Kidney (tissue), 14 donors: Measurements from ENCODE around the gene SLC6A3. TPM values are rescaled to one million over a fixed set of nuclear protein-coding genes. Genes with fewer than 3 reads are reported as not detected.

Experiments used
- DNase-seq, 5 donors: peaks; one replicate each; pipeline ENCODE4 v3.0.0-alpha.2; 2013 to 2020
- FAIRE-seq: peaks from 2 replicates; lab custom pipeline; 2012; peaks lifted over from hg19 to GRCh38; lab: Jason Lieb, UNC
- H3K27ac ChIP-seq, 2 donors: one replicate each; pipeline ENCODE4 v1.7.0; 2013; ENCODE audit warnings: low read depth in 2 of 2, low read length in 2 of 2, inconsistent platforms in 1 of 2
- H3K27me3 ChIP-seq: one replicate; pipeline ENCODE4 v1.7.1; 2013; ENCODE audit warnings: low read length, inconsistent platforms; ENCODE audit not compliant: control insufficient read depth, insufficient read depth
- H3K36me3 ChIP-seq, 3 donors: one replicate each; pipeline versions ENCODE4 v1.7.0 to v1.7.1; 2013; ENCODE audit warnings: low read length in 3 of 3, control low read depth in 1 of 3, inconsistent platforms in 1 of 3; ENCODE audit not compliant: insufficient read depth in 3 of 3, control insufficient read depth in 2 of 3
- H3K4me1 ChIP-seq, 3 donors: one replicate each; pipeline versions ENCODE4 v1.7.0 to v1.7.1; 2013; ENCODE audit warnings: low read length in 3 of 3, inconsistent platforms in 1 of 3, low read depth in 1 of 3; ENCODE audit not compliant: control insufficient read depth in 2 of 3, insufficient read depth in 2 of 3
- H3K4me3 ChIP-seq, 3 donors: one replicate each; pipeline versions ENCODE4 v1.7.0 to v1.8.1; 2013; ENCODE audit warnings: low read length in 3 of 3, control low read depth in 1 of 3, inconsistent platforms in 1 of 3
- H3K9ac ChIP-seq, 3 donors: one replicate each; pipeline versions ENCODE4 v1.7.0 to v1.7.1; 2013; ENCODE audit warnings: low read length in 3 of 3, control low read depth in 1 of 3, inconsistent platforms in 1 of 3
- H3K9me3 ChIP-seq, 3 donors: one replicate each; pipeline versions ENCODE4 v1.7.0 to v1.7.1; 2013; ENCODE audit warnings: low read length in 3 of 3, control low read depth in 1 of 3, inconsistent platforms in 1 of 3; ENCODE audit not compliant: control insufficient read depth in 2 of 3, insufficient read depth in 1 of 3
- CTCF ChIP-seq: IDR thresholded peaks from 3 replicates; pipeline ENCODE4 v1.5.1; 2012; ENCODE audit warnings: mild to moderate bottlenecking, moderate library complexity, borderline replicate concordance; ENCODE audit not compliant: insufficient read depth; ENCODE audit errors: extremely low read depth
- intact Hi-C: fragments of 100-400 bp; cut with DNase I; formaldehyde crosslinking; loops from one replicate; pipeline ENCODE4 v1.11.1; 2022
- polyA plus RNA-seq: library from polyadenylated mRNA; stranded (reverse); fragments of 350-450 nt; fragmentation: Illumina TruSeq; extraction: RNeasy Lipid Tissue Mini Kit (QIAGEN cat#74804); gene quantifications from one replicate; pipeline ENCODE4 v1.2.3, GENCODE V29; 2014; ENCODE audit warnings: low read depth, low replicate concordance; ENCODE audit not compliant: insufficient read depth
- total RNA-seq: library from RNA; stranded (reverse); fragmentation: NEBNext Ultra II Directional; extraction: Animal tissue kit (Norgen Biotek cat#: 25700); gene quantifications from one replicate; pipeline ENCODE4 v1.2.1, GENCODE V29; 2021
- donor health status: control.
- donor health status: control.
- donor health status: control.
- donor health status: control.
- donor health status: control.
- donor health status: DM: yes; HTN: yes; CAD: no.
- donor health status: Normal renal cell carcinoma (clear cell type).

The SLC6A3 gene
- total and polyA plus RNA-seq, 2 donors from 2014 or later: 0.09 to 0.54 TPM

- Histone ChIP-seq H3K4me1 (peaks cover 0 to 4% (median 0%) of the 10 kb centered on the region in 3 donors), H3K4me3 (no peak overlapping the region), H3K36me3 (peaks cover 0 to 3% (median 0%) of the 10 kb centered on the region in 3 donors), H3K9me3 (no peaks in the 10 kb centered on the region), H3K27me3 (no peaks in the 10 kb centered on the region), H3K9ac (no peak overlapping the region), H3K27ac (no peak overlapping the region)
- FAIRE-seq (no peak), DNase-seq (peak in 1 of 5 donors; percentile 64)
- intact Hi-C loops: no loop called here
- TF ChIP-seq CTCF: no peak
Observed at GRCh38 chr5:1474183-1474839, 29.1 kb upstream of the SLC6A3 start.

GRCh38 chr5:1473746-1474145, 28.5 kb upstream of the SLC6A3 start:
- FAIRE-seq (no peak), DNase-seq (no peak)
- no peak overlapping the region for H3K9ac ChIP-seq
- no peaks in the 10 kb centered on the region for H3K9me3 ChIP-seq
- H3K27ac ChIP-seq: no peak overlapping the region
- no peaks in the 10 kb centered on the region for H3K27me3 ChIP-seq
- peaks cover 0 to 4% (median 0%) of the 10 kb centered on the region in 3 donors for H3K4me1 ChIP-seq
- no peak overlapping the region for H3K4me3 ChIP-seq
- TF ChIP-seq CTCF: no peak
- intact Hi-C loops: no loop called here
- H3K36me3 ChIP-seq: peaks cover 0 to 3% (median 0%) of the 10 kb centered on the region in 3 donors

DNA sequence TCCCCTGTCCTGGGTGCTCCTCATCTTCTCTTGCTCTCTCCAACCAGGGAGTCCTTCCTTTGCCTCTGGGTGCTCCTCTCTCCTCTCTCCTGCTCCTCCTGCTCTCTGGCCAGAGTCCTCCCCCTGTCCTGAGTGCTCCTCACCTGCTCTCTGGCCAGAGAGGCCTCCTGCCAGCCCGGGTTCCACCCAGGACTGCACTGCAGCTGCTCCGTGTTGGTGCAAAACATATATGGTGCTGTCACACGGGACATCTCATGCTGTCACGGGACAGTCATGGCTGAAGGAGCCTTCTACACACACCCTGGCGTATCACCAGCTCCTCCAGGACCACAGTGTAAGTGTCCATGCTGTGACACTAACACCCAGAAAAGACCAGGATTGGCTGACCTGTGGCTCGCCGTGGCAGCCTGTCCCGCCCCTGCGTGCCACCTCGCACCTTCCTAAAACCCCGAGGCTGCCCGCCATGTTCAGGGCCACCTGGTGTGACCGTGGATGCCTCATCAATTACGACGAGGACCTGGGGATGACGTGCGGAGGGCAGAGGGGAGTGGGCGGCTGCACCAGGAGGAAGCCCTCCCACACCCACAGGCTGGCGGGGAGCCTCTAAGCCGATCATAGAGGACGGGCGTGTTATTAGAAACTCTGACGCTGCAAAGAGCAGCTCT, 27.9 kb upstream of the SLC6A3 start:
- Histone ChIP-seq H3K27ac (no peak overlapping the region), H3K4me1 (peaks cover 0 to 4% (median 0%) of the 10 kb centered on the region in 3 donors), H3K9ac (no peak overlapping the region), H3K9me3 (no peaks in the 10 kb centered on the region), H3K27me3 (no peaks in the 10 kb centered on the region), H3K4me3 (no peak overlapping the region), H3K36me3 (peaks cover 0 to 3% (median 0%) of the 10 kb centered on the region in 3 donors)
- intact Hi-C loops: no loop called here
- DNase-seq (peak in 1 of 5 donors; percentile 67), FAIRE-seq (no peak)
- no peak for TF ChIP-seq CTCF
